DND-41 (cell line): Measurements from ENCODE around the gene TMPRSS9.

Source experiments
- ATAC-seq: fragments of 200-7000 bp; cut with Tn5 transposase; 3 replicates; pipeline ENCODE4 v1.9.1; 2021; ENCODE audit warnings: low read depth; ENCODE audit not compliant: insufficient read depth
- DNase-seq: peaks from one replicate; pipeline ENCODE4 v3.0.0-alpha.2; 2020
- H2AFZ ChIP-seq: 2 replicates; pipeline ENCODE4 v1.6.0; 2012; ENCODE audit warnings: low read depth, low read length
- H3K27ac ChIP-seq: 2 replicates; pipeline ENCODE4 v1.5.1; 2012; ENCODE audit warnings: low read length, inconsistent platforms
- H3K27me3 ChIP-seq: fragments of 200-600 bp; sonication (generic); 2 replicates; pipeline ENCODE4 v1.6.0; 2012; ENCODE audit warnings: low read length, mild to moderate bottlenecking, inconsistent platforms; ENCODE audit not compliant: insufficient read depth, poor library complexity
- H3K36me3 ChIP-seq: 2 replicates; pipeline ENCODE4 v1.5.1; 2012; ENCODE audit warnings: low read length, inconsistent platforms; ENCODE audit not compliant: insufficient read depth
- H3K4me1 ChIP-seq: 2 replicates; pipeline ENCODE4 v1.5.1; 2012; ENCODE audit warnings: mild to moderate bottlenecking, low read length; ENCODE audit not compliant: insufficient read depth
- H3K4me2 ChIP-seq: 2 replicates; pipeline ENCODE4 v1.6.0; 2012; ENCODE audit warnings: mild to moderate bottlenecking, moderate library complexity, low read length, inconsistent platforms; ENCODE audit not compliant: insufficient read depth
- H3K4me3 ChIP-seq, 2 experiments: fragments of 200-600 bp in 1 of 2; shearing (Covaris generic) in 1 of 2; 2 replicates each; pipeline ENCODE4 v1.5.1; 2012 to 2016; ENCODE audit warnings: inconsistent platforms in 2 of 2, low read length in 2 of 2, mild to moderate bottlenecking in 2 of 2, low read depth in 1 of 2, moderate library complexity in 1 of 2
- H3K79me2 ChIP-seq: 2 replicates; pipeline ENCODE4 v1.6.0; 2012; ENCODE audit warnings: low read length, inconsistent platforms; ENCODE audit not compliant: insufficient read depth
- H3K9ac ChIP-seq: 2 replicates; pipeline ENCODE4 v1.6.0; 2012; ENCODE audit warnings: low read depth, mild to moderate bottlenecking, inconsistent platforms, low read length, moderate library complexity
- H3K9me3 ChIP-seq: 2 replicates; pipeline ENCODE4 v1.5.1; 2012; ENCODE audit warnings: low read length, moderate library complexity, mild to moderate bottlenecking, inconsistent platforms; ENCODE audit not compliant: insufficient read depth, severe bottlenecking
- H4K20me1 ChIP-seq: 2 replicates; pipeline ENCODE4 v1.6.0; 2012; ENCODE audit warnings: low read length; ENCODE audit not compliant: insufficient read depth
- EZH2 ChIP-seq: IDR thresholded peaks from 3 replicates; pipeline ENCODE4 v1.6.1; 2012; ENCODE audit warnings: borderline replicate concordance, low read depth, mild to moderate bottlenecking, moderate library complexity, low read length, inconsistent platforms; ENCODE audit not compliant: severe bottlenecking
- TF ChIP-seq, protein P1 (sequence below): IDR thresholded peaks from 2 replicates; pipeline ENCODE4 v1.5.1; 2012; ENCODE audit warnings: borderline replicate concordance, low read length, moderate library complexity, mild to moderate bottlenecking; ENCODE audit not compliant: poor library complexity, severe bottlenecking; ENCODE audit errors: extremely low read depth

TMPRSS9 gene

DNA sequence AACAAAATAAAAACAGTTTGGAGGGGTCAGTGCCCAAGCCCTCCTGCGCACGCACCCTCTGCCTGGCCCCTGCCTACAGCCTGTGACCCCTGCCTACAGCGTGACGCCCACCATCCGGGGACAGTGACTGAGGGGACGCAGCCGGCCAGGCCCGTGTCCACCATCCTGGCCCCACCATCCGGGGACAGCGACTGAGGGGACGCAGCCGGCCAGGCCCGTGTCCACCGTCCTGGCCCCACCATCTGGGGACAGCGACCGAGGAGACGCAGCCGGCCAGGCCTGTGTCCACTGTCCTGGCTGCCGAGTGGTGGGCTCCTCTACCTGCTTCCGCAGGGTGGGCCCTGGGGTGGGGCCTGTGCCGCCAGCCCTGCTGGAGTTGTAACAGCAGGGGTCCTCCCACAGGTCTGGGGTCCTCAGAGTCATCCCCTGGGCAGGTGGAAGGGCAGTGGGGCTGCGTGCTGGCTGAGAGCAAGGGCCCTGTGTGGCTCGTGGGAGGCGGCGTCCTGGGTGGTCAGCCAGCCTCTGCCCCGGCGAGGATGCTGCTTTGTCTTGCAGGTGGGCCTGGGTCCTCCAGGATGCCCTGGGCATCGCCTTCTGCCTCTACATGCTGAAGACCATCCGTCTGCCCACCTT is 17.3 kb upstream of the TMPRSS9 start:
- Histone ChIP-seq H3K36me3 (peaks cover 81% of the 10 kb centered on the region), H3K27ac (no peak overlapping the region), H3K9me3 (no peaks in the 10 kb centered on the region), H3K79me2 (peaks cover 16% of the 10 kb centered on the region), H3K4me2 (no peak overlapping the region), H4K20me1 (peaks cover 32% of the 10 kb centered on the region), H2AFZ (no peak overlapping the region), H3K9ac (no peak overlapping the region), H3K27me3 (no peaks in the 10 kb centered on the region), H3K4me1 (no peaks in the 10 kb centered on the region), H3K4me3 (no peak overlapping the region)
- TF ChIP-seq, protein P1, sequence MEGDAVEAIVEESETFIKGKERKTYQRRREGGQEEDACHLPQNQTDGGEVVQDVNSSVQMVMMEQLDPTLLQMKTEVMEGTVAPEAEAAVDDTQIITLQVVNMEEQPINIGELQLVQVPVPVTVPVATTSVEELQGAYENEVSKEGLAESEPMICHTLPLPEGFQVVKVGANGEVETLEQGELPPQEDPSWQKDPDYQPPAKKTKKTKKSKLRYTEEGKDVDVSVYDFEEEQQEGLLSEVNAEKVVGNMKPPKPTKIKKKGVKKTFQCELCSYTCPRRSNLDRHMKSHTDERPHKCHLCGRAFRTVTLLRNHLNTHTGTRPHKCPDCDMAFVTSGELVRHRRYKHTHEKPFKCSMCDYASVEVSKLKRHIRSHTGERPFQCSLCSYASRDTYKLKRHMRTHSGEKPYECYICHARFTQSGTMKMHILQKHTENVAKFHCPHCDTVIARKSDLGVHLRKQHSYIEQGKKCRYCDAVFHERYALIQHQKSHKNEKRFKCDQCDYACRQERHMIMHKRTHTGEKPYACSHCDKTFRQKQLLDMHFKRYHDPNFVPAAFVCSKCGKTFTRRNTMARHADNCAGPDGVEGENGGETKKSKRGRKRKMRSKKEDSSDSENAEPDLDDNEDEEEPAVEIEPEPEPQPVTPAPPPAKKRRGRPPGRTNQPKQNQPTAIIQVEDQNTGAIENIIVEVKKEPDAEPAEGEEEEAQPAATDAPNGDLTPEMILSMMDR, result no peak
- no peak for TF ChIP-seq EZH2
- ATAC-seq (no peak), DNase-seq (no peak)

DNA sequence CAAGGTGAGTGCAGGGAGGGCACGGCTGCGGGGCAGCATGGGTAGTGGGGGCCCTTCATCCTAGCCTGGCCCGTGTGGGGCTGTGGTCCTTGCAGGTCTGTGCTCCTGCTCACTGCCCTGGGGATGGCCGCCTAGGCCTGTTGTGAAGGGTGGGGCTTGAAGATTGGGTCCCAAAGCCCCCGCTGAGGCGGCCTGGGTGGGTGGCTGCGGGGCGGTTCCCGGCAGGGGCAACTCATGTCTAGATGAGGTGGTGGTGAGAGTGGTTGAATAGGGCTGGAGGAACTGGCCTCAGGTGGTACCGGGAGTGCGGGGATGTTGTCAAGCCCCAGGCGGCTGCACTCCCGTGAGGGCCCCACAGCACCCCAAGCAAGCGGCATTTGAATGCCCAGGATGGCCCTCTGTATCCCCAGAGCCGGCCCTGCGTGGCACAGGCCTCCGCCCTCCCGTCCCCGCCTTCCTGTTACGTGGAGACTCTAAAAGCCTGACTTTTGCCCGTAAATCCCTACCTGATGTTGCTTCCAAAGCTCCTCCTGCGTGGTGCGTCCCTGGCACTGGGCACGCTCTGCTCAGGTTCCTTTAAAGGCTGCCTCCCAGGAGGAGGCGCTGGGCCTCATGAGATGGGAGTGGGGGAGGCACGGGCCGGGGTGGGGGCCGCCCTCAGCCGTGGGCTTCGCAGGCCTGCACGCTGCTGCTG is 16.6 kb upstream of the TMPRSS9 start:
- TF ChIP-seq, protein P1, result no peak
- TF ChIP-seq EZH2, result no peak
- Histone ChIP-seq H3K4me3 (no peak overlapping the region), H3K4me2 (no peak overlapping the region), H3K4me1 (no peaks in the 10 kb centered on the region), H2AFZ (no peak overlapping the region), H3K36me3 (peaks cover 78% of the 10 kb centered on the region), H3K9ac (no peak overlapping the region), H3K27me3 (no peaks in the 10 kb centered on the region), H3K27ac (no peak overlapping the region), H4K20me1 (peaks cover 25% of the 10 kb centered on the region), H3K79me2 (peaks cover 9% of the 10 kb centered on the region), H3K9me3 (no peaks in the 10 kb centered on the region)
- DNase-seq, result no peak
- ATAC-seq, result no peak

- Histone ChIP-seq H4K20me1 (peaks cover 15% of the 10 kb centered on the region), H3K4me3 (no peak overlapping the region), H3K79me2 (no peaks in the 10 kb centered on the region), H3K27me3 (no peaks in the 10 kb centered on the region), H3K27ac (no peak overlapping the region), H3K9me3 (no peaks in the 10 kb centered on the region), H3K36me3 (peaks cover 74% of the 10 kb centered on the region), H3K9ac (no peak overlapping the region), H2AFZ (no peak overlapping the region), H3K4me2 (no peak overlapping the region), H3K4me1 (no peaks in the 10 kb centered on the region)
- no peak for DNase-seq
- TF ChIP-seq, protein P1, result no peak
- TF ChIP-seq EZH2, result no peak
- ATAC-seq, result no peak
These were observed 15.6 kb upstream of the TMPRSS9 start for GRCh38 chr19:2344381-2344870.
